K562 treated with DMSO at 1 percent for 4 hours (cell line): Measurements from ENCODE around the gene COX5B. TPM values are rescaled to one million over a fixed set of nuclear protein-coding genes. Genes with fewer than 3 reads are reported as not detected.

ENCODE experiments used
- total RNA-seq: library from RNA; unstranded; fragments of 300-600 nt; gene quantifications from 2 replicates; pipeline ENCODE4 v1.2.3, GENCODE V29; 2022; ENCODE audit not compliant: insufficient read depth

COX5B gene, protein sequence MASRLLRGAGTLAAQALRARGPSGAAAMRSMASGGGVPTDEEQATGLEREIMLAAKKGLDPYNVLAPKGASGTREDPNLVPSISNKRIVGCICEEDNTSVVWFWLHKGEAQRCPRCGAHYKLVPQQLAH
- 499 and 518 TPM in 2 replicates for total RNA-seq

DNA sequence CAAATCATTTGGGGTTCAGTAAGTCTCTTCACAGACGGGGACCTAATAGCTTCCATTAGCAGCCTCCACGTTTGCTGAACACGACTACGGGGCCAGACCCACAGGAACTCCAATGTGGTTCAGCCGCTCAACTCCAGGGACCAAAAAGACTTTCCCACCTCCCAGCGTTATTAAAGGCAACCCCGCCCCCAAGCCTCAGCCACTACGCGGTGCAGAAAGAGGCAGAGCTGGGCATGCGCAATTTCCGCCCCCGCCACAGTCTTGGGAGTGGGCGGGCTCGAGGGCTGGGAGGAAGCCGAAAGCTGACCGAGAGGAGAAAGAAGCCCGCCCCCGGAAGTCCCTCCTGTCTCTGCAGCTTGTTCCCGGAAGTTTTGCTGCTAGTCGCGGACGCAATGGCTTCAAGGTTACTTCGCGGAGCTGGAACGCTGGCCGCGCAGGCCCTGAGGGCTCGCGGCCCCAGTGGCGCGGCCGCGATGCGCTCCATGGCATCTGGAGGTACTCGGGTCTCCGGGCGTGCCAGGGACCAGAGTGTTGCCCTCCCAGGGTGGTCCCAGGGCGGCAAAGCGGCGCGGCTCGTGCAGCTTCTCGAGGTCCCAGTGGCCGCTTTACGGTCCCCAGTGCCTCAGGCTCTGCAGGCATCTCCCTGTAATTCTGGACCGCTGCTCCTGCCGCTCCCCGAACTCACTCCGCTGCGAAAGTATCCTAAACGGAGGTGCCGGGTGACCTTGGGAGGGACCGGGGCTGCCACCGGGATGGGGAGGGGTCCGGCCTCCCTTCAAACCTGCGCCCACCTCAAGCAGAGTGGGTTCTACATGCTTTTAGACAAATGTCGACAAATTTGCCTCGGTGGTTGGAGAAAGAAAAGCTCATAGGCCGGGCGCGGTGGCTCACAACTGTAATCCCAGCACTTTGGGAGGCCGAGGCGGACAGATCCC is at the start of gene COX5B:
Gene COX5B, plus strand, starts transcription at position 368 of the 935 bp plus-strand sequence. Its CDS starts 25 bp downstream, at position 393.

DNA sequence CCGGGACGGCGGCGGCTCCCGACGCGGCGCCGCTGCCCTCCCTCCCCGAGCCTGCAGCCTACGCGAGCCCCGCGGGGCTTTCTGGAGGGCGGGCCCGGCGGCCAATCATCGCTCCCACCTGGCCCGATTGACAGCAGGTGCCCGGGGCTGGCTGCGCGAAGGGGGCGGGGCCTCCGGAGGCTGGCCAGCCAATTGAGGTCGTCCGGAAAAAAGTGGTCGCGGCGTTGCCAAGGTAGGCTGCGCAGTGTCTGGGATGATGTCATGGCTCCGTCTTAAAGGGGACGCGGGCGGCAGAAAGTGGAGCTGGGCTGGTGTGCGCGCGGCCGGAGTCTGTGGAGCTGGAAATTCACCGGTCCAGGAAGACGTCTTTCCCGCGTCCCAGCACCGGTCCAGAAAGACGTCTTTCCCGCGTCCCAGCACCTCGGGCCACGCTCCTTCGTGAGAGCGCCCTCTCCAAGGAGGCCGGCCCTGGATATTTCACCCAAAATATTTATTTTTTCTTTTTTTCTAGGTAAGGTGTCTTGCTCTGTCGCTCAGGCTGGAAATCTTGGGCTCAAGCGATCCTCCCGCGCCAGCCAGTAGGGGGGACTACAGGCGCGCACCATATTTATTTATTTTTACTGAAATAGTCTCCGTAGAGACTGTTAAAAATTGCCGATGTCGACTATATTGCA is 18.2 kb downstream of the COX5B start, which contains the start of gene ACTR1B:
Gene ACTR1B, minus strand, starts transcription at position 83 of the 674 bp plus-strand sequence. CDS start 154 bp downstream, outside the sequence.

DNA sequence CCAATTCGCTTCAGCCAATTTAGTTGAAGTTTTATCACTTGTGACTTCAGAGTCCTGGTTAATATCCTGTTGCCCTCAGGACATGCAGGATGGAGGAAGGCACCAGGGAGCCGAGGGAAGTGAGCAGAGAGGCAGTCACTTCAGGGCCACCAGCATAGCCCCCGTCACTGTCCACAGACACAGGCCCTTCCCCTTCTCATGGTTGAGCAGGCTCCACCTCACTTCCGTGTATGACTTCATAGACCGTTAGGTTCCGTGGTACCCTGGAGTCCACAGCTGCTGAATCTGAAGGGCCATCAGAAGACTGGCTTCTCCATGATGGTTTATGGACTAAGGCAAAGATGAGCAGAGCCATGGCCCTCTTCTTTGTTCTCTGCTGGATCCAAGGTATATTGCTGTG is 23.6 kb downstream of the COX5B start, which contains the start of gene C2orf92:
Gene C2orf92, plus strand, starts transcription at position 266 of the 400 bp plus-strand sequence. Its CDS starts 76 bp downstream, at position 342.

Other genes with a start within 250 kb of the COX5B start
- gene ANKRD36B, start 56.2 kb upstream of the COX5B start, total RNA-seq: 1.3 and 2.5 TPM in 2 replicates
- 105 and 118 TPM in 2 replicates for gene ACTR1B, start 18.0 kb downstream of the COX5B start, total RNA-seq
- 6.7 and 8.6 TPM in 2 replicates for gene C2orf92, start 23.7 kb downstream of the COX5B start, total RNA-seq
- 0.83 and 1.9 TPM in 2 replicates for gene ZAP70, start 67.5 kb downstream of the COX5B start, total RNA-seq